ENCODE measurements around the gene MXD4. TPM values are rescaled to one million over a fixed set of nuclear protein-coding genes. Genes with fewer than 3 reads are reported as not detected.

MXD4 gene
- total and polyA plus RNA-seq, 4 donors, result 22.4 to 101 (median 74.6) TPM

DNA sequence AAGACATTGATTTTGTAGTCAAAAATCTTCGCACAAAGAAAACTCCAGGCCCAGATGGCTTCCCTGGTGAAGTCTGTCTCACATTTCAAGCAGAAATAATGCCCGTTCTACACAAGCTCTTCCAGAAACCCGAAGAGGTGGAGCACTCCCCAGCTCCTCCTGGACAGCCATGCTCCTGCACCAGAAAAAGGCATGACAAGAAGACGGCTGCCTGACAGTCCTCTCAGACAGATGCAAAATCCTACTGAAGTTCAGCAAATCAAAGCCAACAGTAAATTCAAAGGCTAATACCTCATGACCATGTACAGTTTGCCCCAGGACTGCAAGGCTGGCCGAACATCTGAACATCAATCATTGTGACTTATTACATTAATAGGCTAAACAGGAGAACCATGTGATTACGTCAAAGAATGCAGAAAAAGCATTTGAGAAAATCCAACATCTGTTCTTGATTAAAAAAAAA, 30.8 kb upstream of the MXD4 start:
- H3K27ac ChIP-seq (ENCODE audit: low read depth, low read length), result no peak overlapping the region
- H3K9me3 ChIP-seq (ENCODE audit: control insufficient read depth, insufficient read depth, low read length), result peaks cover 2% of the 10 kb centered on the region
- peaks cover 5% of the 10 kb centered on the region for H3K4me1 ChIP-seq (ENCODE audit: control insufficient read depth, insufficient read depth, low read length)
- H3K36me3 ChIP-seq (ENCODE audit: control insufficient read depth, insufficient read depth, low read length), result peaks cover 25% of the 10 kb centered on the region
- no peaks in the 10 kb centered on the region for H3K27me3 ChIP-seq (ENCODE audit: control insufficient read depth, insufficient read depth, low read length)
- no peak overlapping the region for H3K4me3 ChIP-seq (ENCODE audit: low read depth, low read length)
- WGBS (ENCODE audit: insufficient coverage), result 75% methylated on average over 4 of the region's 6 CpGs
- DNase-seq (ENCODE audit: low read depth in 4 of 6, low spot score in 6 of 6), result peak in 1 of 6 donors; percentile 6

DNA sequence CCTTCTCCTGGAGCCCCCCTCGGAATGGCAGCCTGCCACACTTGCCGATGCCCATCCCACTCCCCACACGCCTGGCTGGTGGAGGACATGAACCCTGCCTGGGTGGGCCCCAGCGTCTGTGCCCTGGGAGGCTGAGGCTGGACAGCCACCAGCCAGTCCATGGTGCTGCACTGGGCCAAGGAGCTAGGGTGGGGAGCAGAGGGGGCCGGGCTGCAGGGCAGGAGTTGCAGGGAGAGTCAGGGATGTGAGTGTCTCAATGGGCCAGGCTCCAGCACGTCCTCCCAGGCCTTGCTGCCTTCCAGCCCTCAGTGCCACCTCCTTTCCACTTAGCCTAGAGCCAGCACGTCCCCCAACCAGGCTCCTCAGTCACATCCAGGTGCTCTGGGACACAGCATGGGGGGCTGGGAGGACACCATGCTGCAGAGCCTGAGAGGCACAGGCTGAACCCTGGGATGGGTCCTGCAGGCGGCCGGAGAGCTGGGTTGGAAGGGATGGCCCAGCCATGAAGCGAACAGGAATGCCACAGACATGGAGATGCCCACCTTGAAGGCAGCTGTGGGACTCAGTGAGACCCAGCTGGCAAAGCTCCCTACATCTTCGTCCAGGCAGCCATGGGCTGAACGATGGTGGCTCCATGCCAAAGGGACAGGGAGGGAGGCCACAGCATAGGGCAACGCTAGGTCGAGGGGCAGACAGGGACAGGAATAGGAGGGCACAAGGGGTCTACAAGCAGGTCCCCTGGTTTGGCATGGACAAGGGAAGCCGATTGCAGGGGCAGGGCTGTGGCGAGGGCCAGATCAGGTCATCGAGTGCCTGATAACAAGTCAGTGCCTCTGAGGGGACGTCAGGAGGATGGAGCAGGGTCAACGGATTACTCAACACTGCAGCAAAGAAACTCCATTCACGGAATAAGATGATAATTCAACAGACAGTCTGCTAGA, 30.1 kb upstream of the MXD4 start:
- Histone ChIP-seq H3K4me3 (ENCODE audit: low read depth, low read length) (no peak overlapping the region), H3K9me3 (ENCODE audit: control insufficient read depth, insufficient read depth, low read length) (peaks cover 2% of the 10 kb centered on the region), H3K27me3 (ENCODE audit: control insufficient read depth, insufficient read depth, low read length) (no peaks in the 10 kb centered on the region), H3K4me1 (ENCODE audit: control insufficient read depth, insufficient read depth, low read length) (peaks cover 5% of the 10 kb centered on the region), H3K36me3 (ENCODE audit: control insufficient read depth, insufficient read depth, low read length) (peaks cover 21% of the 10 kb centered on the region), H3K27ac (ENCODE audit: low read depth, low read length) (no peak overlapping the region)
- WGBS (ENCODE audit: insufficient coverage), result 78% methylated on average over 18 of the region's 20 CpGs
- DNase-seq (ENCODE audit: low read depth in 4 of 6, low spot score in 6 of 6), result no peak

DNA sequence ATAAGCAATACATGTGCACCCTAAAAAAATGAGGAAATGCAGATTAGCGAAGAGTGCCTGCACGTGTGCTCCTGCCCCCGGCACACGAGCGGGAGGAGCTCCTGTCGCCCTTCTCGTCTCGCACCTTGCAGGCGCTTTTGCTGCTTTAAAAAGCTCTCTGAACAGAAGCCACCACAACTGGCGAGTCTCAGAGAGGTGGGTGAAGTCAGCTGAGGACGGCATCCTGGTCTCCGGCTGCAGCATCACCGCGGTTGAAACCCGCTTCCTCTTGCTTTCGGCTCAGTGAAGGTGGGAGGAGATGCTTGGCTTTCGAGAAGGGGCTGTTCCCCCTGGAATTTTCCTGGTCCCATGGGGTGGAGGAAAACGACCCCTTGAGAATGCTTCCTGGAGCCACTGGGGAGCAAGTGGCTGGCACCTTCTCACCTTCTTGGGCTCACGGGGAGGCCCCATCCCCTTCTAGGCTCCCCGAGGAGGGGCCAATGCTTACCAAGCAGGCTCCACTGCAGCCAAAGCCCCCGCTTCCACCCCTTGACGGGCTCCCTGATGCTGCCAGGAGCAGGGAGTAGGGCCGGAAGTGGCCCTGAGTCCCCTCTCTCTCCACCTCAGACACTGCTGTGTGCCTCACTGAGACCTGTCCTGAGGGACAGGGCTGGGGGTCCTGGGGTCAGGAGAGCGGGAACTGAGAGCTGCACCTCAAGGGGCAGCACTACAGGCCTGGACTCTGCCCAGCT, 29.2 kb upstream of the MXD4 start:
- Histone ChIP-seq H3K27ac (ENCODE audit: low read depth, low read length) (no peak overlapping the region), H3K4me3 (ENCODE audit: low read depth, low read length) (no peak overlapping the region), H3K9me3 (ENCODE audit: control insufficient read depth, insufficient read depth, low read length) (peaks cover 2% of the 10 kb centered on the region), H3K36me3 (ENCODE audit: control insufficient read depth, insufficient read depth, low read length) (peaks cover 16% of the 10 kb centered on the region), H3K4me1 (ENCODE audit: control insufficient read depth, insufficient read depth, low read length) (peaks cover 5% of the 10 kb centered on the region), H3K27me3 (ENCODE audit: control insufficient read depth, insufficient read depth, low read length) (no peaks in the 10 kb centered on the region)
- peak in 1 of 6 donors; percentile 3 for DNase-seq (ENCODE audit: low read depth in 4 of 6, low spot score in 6 of 6)
- 67% methylated on average over 23 of the region's 24 CpGs for WGBS (ENCODE audit: insufficient coverage)

DNA sequence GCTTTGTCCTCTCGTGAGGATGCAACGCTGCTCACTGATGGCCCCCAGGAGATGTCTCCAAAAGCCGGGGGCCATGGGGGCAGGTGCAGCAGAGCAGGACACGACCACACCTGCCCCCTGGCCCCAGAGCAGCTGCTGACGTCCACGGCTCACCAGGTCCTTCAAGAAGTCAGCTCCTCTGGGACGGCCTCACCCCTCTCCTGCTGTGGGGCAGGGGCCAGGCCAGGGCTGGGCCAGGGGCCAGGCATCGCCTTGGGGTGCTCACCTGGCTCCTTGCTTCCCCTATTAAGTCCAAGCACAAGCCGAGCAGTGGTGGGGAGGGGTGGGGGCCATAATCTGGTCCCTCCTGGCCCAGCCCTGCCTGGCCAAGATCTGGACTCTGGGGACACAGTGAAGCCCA, 28.6 kb upstream of the MXD4 start:
- DNase-seq (ENCODE audit: low read depth in 4 of 6, low spot score in 6 of 6), result no peak
- H3K27ac ChIP-seq (ENCODE audit: low read depth, low read length), result no peak overlapping the region
- no peaks in the 10 kb centered on the region for H3K27me3 ChIP-seq (ENCODE audit: control insufficient read depth, insufficient read depth, low read length)
- 77% methylated on average over 7 of the region's 9 CpGs for WGBS (ENCODE audit: insufficient coverage)
- peaks cover 2% of the 10 kb centered on the region for H3K9me3 ChIP-seq (ENCODE audit: control insufficient read depth, insufficient read depth, low read length)
- H3K36me3 ChIP-seq (ENCODE audit: control insufficient read depth, insufficient read depth, low read length), result peaks cover 19% of the 10 kb centered on the region
- peaks cover 9% of the 10 kb centered on the region for H3K4me1 ChIP-seq (ENCODE audit: control insufficient read depth, insufficient read depth, low read length)
- H3K4me3 ChIP-seq (ENCODE audit: low read depth, low read length), result no peak overlapping the region

DNA sequence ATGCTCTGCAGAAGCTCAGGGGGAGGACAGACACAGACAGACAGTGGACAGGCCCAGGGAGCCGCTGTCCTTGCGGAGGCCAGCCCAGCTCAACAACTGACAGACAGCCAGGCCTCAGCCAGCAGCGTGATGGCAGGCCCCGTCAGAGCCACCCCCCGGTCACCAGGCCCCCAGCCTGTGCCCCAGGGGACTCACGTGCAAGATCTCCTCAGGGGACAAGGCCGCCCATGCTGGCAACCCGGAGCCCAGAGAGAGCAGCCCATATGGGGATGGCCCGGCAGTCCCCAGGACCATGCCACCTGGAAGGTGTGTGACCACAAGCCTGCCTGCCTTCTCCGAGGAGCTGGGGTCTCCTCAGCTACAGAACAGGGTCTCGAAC, 28.0 kb upstream of the MXD4 start:
- 87% methylated on average over 11 of the region's 11 CpGs for WGBS (ENCODE audit: insufficient coverage)

DNA sequence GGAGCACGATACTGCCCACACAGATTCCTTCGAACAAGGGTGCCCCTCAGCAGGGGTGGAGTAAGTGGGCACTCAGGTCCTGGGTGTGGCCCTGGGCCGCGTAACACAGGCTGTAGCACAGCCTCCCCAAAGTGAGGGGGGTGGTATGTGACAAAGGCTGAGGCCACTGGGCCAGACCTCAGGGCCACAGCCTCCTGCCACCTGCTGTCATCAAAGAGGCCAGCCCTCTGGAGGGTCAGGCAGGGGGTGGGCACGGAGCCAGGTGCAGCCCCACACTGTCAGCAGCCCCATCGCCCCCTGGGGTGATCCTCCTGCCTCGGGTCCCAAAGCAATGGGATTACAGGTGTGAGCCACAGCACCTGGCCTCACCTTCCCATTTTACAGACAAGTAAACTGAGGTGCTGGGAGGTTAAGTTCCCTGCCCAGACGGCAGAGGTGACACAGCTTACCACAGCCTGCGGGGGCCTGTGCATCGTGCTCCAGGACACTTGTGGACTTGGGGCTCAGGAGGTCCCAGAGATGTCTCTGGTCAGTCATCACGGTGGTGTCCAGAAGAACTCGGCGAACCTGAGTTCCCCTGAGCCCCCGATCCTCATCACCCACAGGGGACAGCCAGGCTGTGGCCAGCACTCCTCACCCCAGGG, 27.5 kb upstream of the MXD4 start:
- H3K27me3 ChIP-seq (ENCODE audit: control insufficient read depth, insufficient read depth, low read length), result no peaks in the 10 kb centered on the region
- peaks cover 9% of the 10 kb centered on the region for H3K4me1 ChIP-seq (ENCODE audit: control insufficient read depth, insufficient read depth, low read length)
- H3K9me3 ChIP-seq (ENCODE audit: control insufficient read depth, insufficient read depth, low read length), result peaks cover 2% of the 10 kb centered on the region
- peaks cover 23% of the 10 kb centered on the region for H3K36me3 ChIP-seq (ENCODE audit: control insufficient read depth, insufficient read depth, low read length)
- no peak overlapping the region for H3K4me3 ChIP-seq (ENCODE audit: low read depth, low read length)
- WGBS (ENCODE audit: insufficient coverage), result 91% methylated on average over 11 of the region's 14 CpGs
- no peak overlapping the region for H3K27ac ChIP-seq (ENCODE audit: low read depth, low read length)
- no peak for DNase-seq (ENCODE audit: low read depth in 4 of 6, low spot score in 6 of 6)

More for the DNA sequence above, 28.0 kb upstream of the MXD4 start:
- peaks cover 2% of the 10 kb centered on the region for H3K9me3 ChIP-seq (ENCODE audit: control insufficient read depth, insufficient read depth, low read length)
- H3K4me3 ChIP-seq (ENCODE audit: low read depth, low read length), result no peak overlapping the region
- peaks cover 9% of the 10 kb centered on the region for H3K4me1 ChIP-seq (ENCODE audit: control insufficient read depth, insufficient read depth, low read length)
- peaks cover 23% of the 10 kb centered on the region for H3K36me3 ChIP-seq (ENCODE audit: control insufficient read depth, insufficient read depth, low read length)
- no peak overlapping the region for H3K27ac ChIP-seq (ENCODE audit: low read depth, low read length)
- H3K27me3 ChIP-seq (ENCODE audit: control insufficient read depth, insufficient read depth, low read length), result no peaks in the 10 kb centered on the region
- no peak for DNase-seq (ENCODE audit: low read depth in 4 of 6, low spot score in 6 of 6)

DNA sequence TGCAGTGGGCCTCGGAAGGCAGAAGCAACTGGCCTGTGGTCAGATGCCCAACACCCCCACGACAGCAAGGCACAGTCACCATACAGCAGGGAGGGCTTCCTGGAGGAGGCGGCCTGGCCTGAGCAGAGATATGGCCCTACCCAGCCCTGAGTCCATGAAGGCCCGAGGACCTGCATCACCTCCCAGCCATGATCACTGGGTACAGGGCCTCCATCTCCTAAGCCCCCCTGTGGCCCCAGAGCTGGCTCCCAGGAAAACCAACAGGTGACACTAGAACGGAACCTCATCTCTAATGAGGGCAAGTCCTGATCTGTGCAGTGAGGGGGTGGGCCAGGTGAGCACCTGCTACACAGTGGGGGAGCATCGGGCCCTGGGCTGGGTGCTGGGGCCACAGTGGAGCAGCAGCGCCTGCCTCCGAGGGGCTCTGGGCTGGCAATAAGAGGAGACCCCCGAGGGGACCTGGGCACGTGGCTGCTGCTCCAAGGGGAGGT, 26.2 kb upstream of the MXD4 start:
- H3K9me3 ChIP-seq (ENCODE audit: control insufficient read depth, insufficient read depth, low read length), result no peaks in the 10 kb centered on the region
- H3K4me3 ChIP-seq (ENCODE audit: low read depth, low read length), result no peak overlapping the region
- 93% methylated on average over 10 of the region's 10 CpGs for WGBS (ENCODE audit: insufficient coverage)
- peaks cover 9% of the 10 kb centered on the region for H3K4me1 ChIP-seq (ENCODE audit: control insufficient read depth, insufficient read depth, low read length)
- DNase-seq (ENCODE audit: low read depth in 4 of 6, low spot score in 6 of 6), result no peak
- H3K36me3 ChIP-seq (ENCODE audit: control insufficient read depth, insufficient read depth, low read length), result peaks cover 23% of the 10 kb centered on the region
- H3K27me3 ChIP-seq (ENCODE audit: control insufficient read depth, insufficient read depth, low read length), result no peaks in the 10 kb centered on the region
- H3K27ac ChIP-seq (ENCODE audit: low read depth, low read length), result no peak overlapping the region

DNA sequence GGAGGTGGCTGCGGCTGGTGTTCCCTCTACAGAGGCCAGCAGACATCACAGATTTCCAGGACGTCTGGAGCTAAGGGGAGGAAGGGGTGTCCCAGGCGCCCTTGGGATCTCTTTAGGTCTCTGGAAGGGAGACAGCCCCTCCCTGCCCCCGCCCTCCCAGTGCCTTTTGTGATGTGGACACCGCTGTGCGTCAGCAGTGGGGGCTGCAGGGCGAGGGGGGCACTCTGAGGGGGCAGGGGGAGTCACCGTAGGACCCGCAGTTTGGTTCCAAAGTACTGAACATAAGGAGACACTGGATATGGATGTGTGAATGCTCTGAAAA, 25.6 kb upstream of the MXD4 start:
- Histone ChIP-seq H3K27me3 (ENCODE audit: control insufficient read depth, insufficient read depth, low read length) (no peaks in the 10 kb centered on the region), H3K4me3 (ENCODE audit: low read depth, low read length) (no peak overlapping the region), H3K9me3 (ENCODE audit: control insufficient read depth, insufficient read depth, low read length) (no peaks in the 10 kb centered on the region), H3K4me1 (ENCODE audit: control insufficient read depth, insufficient read depth, low read length) (peaks cover 9% of the 10 kb centered on the region), H3K36me3 (ENCODE audit: control insufficient read depth, insufficient read depth, low read length) (peaks cover 23% of the 10 kb centered on the region), H3K27ac (ENCODE audit: low read depth, low read length) (no peak overlapping the region)
- no peak for DNase-seq (ENCODE audit: low read depth in 4 of 6, low spot score in 6 of 6)
- 51% methylated on average over 5 of the region's 9 CpGs for WGBS (ENCODE audit: insufficient coverage)

DNA sequence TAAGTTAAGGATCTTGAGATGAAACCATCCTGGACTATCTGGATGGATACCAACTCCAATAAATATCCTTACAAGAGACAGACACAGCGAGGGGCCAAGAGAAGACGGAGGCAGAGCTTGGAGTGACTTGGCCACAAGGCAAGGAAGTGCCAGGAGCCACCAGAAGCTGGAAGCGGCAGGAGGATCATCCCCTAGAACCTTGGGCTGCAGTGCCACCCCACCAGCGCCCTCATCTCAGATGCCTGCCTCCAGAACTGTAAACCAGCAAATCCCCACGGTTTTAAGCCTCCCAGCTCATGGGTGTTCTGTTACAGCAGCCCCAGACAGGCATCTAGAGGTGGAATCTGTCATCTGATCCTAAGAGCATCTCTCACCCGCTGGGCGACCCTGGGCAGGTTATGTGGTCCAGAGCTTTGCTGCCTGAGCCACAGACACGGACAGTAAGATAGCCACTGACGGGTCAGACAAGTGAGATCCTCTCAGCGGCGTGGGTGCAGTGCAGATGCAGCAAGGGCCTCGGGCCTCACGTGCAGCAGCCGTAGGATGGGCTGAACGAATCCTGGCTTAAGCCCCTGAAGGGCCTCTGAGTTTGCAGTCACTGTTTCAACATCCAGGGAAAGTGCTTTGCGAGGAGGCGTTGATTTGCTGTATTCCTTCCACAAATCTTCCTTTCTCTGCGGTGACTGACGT, 25.1 kb upstream of the MXD4 start:
- Histone ChIP-seq H3K4me3 (ENCODE audit: low read depth, low read length) (no peak overlapping the region), H3K36me3 (ENCODE audit: control insufficient read depth, insufficient read depth, low read length) (peaks cover 23% of the 10 kb centered on the region), H3K4me1 (ENCODE audit: control insufficient read depth, insufficient read depth, low read length) (peaks cover 5% of the 10 kb centered on the region), H3K27me3 (ENCODE audit: control insufficient read depth, insufficient read depth, low read length) (no peaks in the 10 kb centered on the region), H3K27ac (ENCODE audit: low read depth, low read length) (no peak overlapping the region), H3K9me3 (ENCODE audit: control insufficient read depth, insufficient read depth, low read length) (no peaks in the 10 kb centered on the region)
- DNase-seq (ENCODE audit: low read depth in 4 of 6, low spot score in 6 of 6), result peak in 1 of 6 donors; percentile 9
- WGBS (ENCODE audit: insufficient coverage), result 58% methylated on average over 17 of the region's 19 CpGs

Data from spinal cord (tissue), 10 donors.